ENCODE measurements around the gene TPM3. TPM values are rescaled to one million over a fixed set of nuclear protein-coding genes. Genes with fewer than 3 reads are reported as not detected.

The TPM3 gene
- total and polyA plus RNA-seq, 9 of the 15 experiments (the other 6 are each of a cell fraction or from before 2014, with no cell fraction given), result 202 to 604 (median 421) TPM

DNA sequence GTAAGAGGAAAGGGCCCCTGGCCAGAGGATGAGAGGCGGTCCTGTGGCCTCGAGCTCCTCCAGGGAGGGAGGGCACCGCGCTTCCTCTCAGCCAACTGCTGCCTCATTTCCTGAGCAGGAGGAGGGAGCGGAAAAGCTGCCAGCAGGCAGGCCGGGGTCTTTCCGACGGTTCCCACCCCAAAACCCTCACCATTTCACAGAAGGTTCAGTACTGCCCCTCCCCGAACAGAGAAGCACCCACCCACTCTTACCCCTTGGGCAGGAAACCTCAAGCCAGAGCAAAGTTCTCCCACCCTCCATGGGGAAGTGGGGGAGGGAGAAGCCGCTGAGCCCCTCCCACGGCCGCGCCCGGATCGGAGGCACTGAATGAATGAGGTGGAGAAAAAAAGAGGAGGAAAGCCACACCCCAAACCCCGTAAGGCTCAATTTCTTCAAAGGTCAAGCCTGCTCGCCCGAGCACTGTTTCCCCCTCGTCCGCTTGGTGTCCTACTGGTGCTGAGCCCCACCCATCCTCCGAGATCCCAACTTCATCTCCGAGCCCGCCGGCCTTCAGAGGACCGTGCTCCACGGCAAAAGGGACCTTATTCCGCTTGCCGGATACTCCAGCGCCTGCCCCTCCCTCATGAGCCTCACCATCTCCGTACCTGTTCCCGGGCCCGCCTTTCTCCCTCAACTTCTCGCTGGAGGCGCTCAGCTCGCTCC lies 9.4 kb downstream of the TPM3 start (continued):
- TF ChIP-seq, protein P1, sequence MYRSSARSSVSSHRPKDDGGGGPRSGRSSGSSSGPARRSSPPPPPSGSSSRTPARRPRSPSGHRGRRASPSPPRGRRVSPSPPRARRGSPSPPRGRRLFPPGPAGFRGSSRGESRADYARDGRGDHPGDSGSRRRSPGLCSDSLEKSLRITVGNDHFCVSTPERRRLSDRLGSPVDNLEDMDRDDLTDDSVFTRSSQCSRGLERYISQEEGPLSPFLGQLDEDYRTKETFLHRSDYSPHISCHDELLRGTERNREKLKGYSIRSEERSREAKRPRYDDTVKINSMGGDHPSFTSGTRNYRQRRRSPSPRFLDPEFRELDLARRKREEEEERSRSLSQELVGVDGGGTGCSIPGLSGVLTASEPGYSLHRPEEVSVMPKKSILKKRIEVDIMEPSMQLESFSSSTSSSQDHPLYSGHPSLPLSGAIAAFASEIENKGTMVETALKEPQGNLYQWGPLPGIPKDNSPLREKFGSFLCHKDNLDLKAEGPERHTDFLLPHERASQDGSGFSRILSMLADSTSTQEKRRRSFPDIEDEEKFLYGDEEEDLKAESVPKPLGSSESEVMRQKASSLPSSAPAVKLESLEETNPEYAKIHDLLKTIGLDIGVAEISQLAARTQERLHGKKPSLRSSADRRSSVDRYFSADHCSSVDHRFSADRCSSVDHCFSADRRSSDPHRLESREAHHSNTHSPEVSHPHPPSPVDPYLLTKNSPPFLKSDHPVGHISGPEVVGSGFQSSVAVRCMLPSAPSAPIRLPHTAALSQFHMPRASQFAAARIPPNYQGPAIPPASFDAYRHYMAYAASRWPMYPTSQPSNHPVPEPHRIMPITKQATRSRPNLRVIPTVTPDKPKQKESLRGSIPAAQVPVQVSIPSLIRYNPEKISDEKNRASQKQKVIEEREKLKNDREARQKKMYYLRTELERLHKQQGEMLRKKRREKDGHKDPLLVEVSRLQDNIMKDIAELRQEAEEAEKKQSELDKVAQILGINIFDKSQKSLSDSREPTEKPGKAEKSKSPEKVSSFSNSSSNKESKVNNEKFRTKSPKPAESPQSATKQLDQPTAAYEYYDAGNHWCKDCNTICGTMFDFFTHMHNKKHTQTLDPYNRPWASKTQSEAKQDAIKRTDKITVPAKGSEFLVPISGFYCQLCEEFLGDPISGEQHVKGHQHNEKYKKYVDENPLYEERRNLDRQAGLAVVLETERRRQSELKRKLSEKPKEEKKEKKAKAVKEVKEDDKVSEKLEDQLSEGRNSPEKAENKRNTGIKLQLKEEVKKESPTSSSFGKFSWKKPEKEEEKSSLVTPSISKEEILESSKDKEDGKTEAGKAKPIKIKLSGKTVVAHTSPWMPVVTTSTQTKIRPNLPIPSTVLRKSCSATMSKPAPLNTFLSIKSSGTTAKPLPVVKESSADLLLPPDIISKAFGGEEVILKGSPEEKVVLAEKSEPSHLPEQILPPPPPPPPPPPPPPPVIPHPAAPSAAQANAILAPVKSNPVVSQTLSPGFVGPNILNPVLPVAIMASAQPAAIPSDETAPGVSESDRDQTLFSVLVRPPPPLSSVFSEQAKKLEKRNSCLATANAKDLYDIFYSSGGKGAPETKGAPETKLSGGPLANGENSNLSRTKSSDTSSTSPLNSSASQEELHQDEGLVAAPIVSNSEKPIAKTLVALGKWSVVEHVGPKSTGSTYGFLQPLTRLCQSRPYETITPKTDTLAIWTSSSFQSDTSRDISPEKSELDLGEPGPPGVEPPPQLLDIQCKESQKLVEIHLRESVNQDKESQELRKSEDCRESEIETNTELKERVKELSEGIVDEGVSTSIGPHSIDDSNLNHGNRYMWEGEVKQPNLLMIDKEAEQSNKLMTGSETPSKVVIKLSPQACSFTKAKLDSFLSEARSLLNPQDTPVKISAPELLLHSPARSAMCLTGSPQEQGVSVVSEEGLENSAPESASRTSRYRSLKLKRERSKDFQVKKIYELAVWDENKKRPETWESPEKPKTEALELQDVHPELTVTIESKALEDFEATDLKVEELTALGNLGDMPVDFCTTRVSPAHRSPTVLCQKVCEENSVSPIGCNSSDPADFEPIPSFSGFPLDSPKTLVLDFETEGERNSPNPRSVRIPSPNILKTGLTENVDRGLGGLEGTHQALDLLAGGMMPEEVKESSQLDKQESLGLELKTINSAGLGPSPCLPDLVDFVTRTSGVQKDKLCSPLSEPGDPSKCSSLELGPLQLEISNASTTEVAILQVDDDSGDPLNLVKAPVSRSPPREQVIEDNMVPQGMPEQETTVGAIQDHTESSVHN (IDR thresholded peaks at IDR 0.05; ENCODE audit: borderline replicate concordance in 1 of 2, low read depth in 1 of 2), result no peak
- TF ChIP-seq, protein P2, sequence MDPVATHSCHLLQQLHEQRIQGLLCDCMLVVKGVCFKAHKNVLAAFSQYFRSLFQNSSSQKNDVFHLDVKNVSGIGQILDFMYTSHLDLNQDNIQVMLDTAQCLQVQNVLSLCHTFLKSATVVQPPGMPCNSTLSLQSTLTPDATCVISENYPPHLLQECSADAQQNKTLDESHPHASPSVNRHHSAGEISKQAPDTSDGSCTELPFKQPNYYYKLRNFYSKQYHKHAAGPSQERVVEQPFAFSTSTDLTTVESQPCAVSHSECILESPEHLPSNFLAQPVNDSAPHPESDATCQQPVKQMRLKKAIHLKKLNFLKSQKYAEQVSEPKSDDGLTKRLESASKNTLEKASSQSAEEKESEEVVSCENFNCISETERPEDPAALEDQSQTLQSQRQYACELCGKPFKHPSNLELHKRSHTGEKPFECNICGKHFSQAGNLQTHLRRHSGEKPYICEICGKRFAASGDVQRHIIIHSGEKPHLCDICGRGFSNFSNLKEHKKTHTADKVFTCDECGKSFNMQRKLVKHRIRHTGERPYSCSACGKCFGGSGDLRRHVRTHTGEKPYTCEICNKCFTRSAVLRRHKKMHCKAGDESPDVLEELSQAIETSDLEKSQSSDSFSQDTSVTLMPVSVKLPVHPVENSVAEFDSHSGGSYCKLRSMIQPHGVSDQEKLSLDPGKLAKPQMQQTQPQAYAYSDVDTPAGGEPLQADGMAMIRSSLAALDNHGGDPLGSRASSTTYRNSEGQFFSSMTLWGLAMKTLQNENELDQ (CRISPR knock-in tag; IDR thresholded peaks at IDR 0.05; ENCODE audit: borderline replicate concordance), result 0 out of 2 replicates have a peak, but pooled peaks have one; percentile 8
- no peak for TF ChIP-seq ZNF146 (CRISPR knock-in tag; IDR thresholded peaks at IDR 0.05; ENCODE audit: unreplicated experiment)
- TF ChIP-seq CREM (IDR thresholded peaks at IDR 0.05; ENCODE audit: low read depth), result no peak
- no peak for TF ChIP-seq GABPB2 (CRISPR knock-in tag; conservative IDR thresholded peaks at IDR 0.05)
- no peak for TF ChIP-seq SNRNP70 (optimal IDR thresholded peaks at IDR 0.05; ENCODE audit: low read depth, low read length)
- TF ChIP-seq, protein P3, sequence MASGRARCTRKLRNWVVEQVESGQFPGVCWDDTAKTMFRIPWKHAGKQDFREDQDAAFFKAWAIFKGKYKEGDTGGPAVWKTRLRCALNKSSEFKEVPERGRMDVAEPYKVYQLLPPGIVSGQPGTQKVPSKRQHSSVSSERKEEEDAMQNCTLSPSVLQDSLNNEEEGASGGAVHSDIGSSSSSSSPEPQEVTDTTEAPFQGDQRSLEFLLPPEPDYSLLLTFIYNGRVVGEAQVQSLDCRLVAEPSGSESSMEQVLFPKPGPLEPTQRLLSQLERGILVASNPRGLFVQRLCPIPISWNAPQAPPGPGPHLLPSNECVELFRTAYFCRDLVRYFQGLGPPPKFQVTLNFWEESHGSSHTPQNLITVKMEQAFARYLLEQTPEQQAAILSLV (tag; IDR thresholded peaks at IDR 0.05), result no peak
- no peak for TF ChIP-seq ZNF143 (CRISPR knock-in tag; IDR thresholded peaks at IDR 0.05)
- TF ChIP-seq SIN3B (IDR thresholded peaks at IDR 0.05; ENCODE audit: low read depth), result no peak
- no peak for TF ChIP-seq SUPT5H (IDR thresholded peaks at IDR 0.05)
- TF ChIP-seq, protein P4, sequence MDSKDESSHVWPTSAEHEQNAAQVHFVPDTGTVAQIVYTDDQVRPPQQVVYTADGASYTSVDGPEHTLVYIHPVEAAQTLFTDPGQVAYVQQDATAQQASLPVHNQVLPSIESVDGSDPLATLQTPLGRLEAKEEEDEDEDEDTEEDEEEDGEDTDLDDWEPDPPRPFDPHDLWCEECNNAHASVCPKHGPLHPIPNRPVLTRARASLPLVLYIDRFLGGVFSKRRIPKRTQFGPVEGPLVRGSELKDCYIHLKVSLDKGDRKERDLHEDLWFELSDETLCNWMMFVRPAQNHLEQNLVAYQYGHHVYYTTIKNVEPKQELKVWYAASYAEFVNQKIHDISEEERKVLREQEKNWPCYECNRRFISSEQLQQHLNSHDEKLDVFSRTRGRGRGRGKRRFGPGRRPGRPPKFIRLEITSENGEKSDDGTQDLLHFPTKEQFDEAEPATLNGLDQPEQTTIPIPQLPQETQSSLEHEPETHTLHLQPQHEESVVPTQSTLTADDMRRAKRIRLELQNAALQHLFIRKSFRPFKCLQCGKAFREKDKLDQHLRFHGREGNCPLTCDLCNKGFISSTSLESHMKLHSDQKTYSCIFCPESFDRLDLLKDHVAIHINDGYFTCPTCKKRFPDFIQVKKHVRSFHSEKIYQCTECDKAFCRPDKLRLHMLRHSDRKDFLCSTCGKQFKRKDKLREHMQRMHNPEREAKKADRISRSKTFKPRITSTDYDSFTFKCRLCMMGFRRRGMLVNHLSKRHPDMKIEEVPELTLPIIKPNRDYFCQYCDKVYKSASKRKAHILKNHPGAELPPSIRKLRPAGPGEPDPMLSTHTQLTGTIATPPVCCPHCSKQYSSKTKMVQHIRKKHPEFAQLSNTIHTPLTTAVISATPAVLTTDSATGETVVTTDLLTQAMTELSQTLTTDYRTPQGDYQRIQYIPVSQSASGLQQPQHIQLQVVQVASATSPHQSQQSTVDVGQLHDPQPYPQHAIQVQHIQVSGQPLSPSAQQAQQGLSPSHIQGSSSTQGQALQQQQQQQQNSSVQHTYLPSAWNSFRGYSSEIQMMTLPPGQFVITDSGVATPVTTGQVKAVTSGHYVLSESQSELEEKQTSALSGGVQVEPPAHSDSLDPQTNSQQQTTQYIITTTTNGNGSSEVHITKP (IDR thresholded peaks at IDR 0.05; ENCODE audit: partially characterized antibody), result no peak
- no peak for TF ChIP-seq PURB (CRISPR knock-in tag; IDR thresholded peaks at IDR 0.05; ENCODE audit: low read depth)

Data from K562 (cell line).